Stimulated activated CD4-positive, alpha-beta T cell treated with anti-CD3 and anti-CD28 coated beads, Interleukin-2, amount 100 ng/mL, for 48 hours (primary cell): ENCODE data around the gene PDE6C.
"Not testable (repeated sequence)": the region's sequence is repeated elsewhere in the genome, so short reads cannot be mapped to it uniquely, and the experiment has no call there.

Experiments
- DNase-seq, 2 donors: peaks; one replicate each; pipeline ENCODE4 v3.0.0-alpha.2; 2020

The PDE6C gene

DNA sequence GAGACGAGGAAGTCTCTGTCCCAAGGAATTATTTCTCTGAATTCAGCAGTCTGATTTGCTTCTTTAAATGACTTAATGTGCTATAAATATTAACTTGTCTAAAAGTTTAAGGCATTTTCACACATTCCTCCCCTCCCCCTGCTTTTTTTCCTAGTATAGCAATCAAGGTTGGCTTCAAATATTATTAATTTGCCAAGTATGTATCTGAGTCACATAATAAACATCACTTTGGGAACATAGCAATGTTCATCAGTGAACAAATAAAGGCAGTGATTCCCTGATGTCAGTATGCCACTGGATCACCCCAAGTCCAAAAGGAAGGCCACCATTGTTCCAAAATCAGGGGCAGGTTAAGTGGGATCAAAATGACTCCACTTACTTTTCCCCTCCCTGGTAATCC lies 40.5 kb downstream of the PDE6C start:
- DNase-seq: no peak

GRCh38 chr10:93654201-93654600 lies 41.9 kb downstream of the PDE6C start:
- DNase-seq: no peak

GRCh38 chr10:93656155-93656554 lies 43.8 kb downstream of the PDE6C start:
- DNase-seq: no peak

DNA sequence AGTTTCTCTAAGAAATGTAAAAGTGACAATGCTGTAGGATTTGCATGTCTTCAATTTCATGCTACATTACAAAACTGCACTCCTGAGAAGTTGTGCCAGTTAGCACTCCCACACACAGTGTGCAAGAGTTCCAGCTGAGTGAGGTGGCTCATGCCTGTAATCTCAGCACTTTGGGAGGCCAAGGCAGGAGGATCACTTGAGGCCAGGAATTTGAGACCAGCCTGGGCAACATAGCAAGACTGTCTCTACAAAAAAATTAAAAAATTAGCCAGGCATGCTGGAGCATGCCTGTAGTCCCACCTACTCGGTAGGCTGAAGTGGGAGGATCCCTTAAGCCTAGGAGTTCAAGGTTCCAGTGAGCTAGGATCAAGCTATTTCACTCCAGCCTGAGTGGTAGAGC lies 45.4 kb downstream of the PDE6C start:
- no peak for DNase-seq

DNA sequence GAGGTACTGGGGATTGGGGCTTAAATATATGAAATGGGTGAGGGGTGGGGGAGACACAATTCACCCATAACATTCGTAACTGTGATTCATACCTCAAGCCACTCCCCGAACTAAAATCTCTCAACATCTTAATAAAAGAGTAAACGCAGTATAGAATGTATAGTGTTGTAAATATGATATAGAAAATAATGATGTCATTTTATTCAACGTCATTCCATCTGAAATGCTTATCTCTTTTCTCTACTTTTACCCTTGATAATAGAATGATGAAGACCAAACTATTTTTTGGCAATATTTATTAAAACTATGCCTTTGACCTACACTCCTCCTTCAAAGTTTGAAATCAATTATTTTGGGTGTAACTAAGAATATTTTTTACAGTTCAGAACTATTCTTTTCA lies 53.7 kb downstream of the PDE6C start:
- no peak for DNase-seq

DNA sequence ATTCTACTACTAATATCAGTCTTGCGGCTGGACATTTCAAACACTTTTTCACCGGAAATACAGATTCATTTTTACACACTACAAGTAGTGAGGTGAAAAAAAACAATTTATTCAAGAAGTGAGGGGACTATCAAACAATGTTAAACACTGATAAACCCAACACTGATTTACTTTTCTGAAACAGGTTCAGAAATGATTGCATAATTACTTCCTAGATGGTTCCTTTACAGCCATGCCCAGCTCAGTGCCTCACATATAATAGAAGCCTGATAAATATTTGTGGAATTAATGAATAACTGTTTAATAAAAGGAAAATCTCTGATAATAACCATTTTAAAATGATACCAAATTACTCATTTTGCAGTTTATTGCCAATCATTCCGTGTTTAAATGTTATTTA lies 55.5 kb downstream of the PDE6C start:
- no peak for DNase-seq

DNA sequence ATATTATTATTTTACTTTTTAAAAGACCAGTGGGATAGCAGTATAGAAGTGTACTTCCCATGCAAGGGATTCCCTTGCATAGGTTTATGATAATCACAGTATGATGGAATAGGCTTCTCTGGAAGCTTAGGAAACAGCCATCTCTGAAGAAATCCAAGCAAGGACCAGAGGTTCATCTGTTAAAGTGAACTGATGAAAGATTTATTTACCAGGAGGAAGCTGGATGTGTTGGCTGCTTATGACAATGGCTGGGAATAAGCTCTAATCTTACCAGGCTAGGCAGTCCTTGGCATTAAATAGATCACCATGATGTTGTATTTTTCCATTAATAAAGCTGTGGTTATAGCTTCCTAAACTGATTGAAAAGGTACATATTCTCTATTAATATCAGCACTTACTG lies 58.0 kb downstream of the PDE6C start:
- no peak for DNase-seq

DNA sequence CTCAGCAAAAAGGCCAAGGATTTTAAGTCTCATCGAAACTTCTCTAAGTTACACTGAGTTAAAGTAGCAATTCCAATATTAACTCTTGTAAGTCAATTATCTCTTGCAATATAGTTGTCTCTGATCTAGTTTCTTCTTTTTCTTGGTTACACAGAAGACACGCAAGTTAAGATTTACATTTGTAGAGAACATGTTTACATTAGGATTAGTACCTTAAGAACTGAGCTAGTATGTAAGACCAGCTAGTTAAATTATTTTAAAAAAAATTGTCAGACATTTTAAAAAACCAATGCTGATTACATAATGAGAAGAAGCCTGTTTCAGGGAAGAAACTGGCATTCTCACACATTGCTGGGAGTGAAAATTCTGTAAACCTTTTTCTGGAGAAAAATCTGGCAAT lies 58.7 kb downstream of the PDE6C start:
- no peak for DNase-seq

DNA sequence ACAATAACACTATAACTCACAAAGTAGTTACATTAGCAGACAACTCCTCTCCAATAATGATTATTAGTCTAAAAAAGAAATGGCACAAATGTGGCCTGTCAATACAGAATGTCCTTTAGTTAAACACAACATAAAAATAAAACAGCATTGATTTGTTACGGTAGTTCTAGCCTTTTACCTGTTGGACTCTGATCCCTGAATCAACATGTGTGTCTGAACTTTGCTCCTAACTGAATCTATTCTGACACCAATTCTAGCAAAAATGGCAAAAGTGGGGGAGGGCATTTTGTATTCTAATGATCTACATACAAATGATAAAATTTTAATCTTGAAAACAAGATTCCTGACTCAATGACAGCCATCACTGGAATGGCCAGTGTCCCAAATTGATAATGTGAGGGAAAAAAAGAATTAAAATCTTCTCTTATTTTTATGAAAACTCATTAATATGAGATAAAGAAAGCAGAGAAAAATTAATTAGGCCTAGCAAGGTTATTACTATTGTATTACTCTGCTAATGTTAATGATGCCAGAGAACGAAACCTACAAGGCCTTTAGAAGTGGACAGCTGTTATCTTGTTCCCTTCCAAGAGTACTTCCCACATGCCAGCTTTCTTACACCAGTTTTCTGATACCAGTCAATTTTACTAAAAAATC lies 59.8 kb downstream of the PDE6C start:
- no peak for DNase-seq

GRCh38 chr10:93672890-93673289 lies 60.6 kb downstream of the PDE6C start:
- no peak for DNase-seq

DNA sequence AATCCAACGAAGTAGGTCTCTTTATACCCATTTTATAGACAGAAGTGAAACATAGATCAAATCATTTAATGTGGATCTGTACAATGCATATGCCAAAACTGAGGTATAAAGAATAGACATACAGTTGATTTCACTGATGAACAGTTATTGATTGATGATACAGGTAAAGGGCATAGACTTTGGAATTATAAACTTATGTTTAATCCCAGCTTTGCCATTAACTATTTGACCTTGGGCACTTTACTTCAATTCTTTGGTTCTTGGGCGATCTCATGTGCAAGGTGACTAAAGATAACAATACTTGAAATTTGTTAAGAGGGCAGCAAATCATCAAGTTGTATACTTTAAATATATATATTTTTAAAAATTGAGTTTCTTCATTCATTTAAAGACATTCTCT lies 61.5 kb downstream of the PDE6C start:
- no peak for DNase-seq

- DNase-seq: no peak
Observed at GRCh38 chr10:93678386-93678785, 66.0 kb downstream of the PDE6C start.

DNA sequence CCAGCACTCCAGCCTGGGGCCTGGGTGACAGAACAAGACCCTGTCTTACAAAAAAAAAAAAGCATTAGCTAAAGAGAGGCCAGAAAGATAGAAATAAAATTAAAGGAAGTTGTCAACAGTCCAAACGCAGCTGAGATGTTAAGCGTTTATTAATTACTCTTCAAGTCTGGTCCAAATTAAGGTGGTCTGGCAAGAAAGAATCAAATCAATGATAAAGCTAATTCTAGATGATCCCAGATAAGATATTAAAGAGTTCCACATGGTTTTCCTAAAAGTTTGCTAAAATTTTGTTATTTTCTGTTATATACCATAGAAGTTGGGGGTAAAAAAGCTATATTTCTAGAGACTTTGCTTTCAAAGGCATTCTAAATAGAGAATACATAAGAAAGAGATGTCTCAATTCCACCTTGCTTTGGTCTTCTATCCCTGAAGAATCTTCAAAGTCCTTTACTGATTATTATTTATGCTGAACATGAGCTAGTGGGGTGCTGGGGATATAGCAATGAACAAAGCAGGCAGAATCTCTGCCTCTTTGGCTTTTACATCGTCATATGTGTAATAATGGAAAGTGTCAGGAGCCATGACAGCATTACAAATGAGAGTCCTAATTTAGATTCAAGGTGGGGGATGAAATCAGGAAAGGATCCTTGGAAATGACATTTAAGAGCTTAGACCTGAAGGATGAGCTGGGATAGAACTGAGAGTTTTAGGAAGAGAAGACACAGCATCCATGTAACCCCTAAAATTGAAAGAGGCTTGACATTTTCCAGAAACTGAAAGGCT lies 66.7 kb downstream of the PDE6C start:
- DNase-seq: no peak

DNA sequence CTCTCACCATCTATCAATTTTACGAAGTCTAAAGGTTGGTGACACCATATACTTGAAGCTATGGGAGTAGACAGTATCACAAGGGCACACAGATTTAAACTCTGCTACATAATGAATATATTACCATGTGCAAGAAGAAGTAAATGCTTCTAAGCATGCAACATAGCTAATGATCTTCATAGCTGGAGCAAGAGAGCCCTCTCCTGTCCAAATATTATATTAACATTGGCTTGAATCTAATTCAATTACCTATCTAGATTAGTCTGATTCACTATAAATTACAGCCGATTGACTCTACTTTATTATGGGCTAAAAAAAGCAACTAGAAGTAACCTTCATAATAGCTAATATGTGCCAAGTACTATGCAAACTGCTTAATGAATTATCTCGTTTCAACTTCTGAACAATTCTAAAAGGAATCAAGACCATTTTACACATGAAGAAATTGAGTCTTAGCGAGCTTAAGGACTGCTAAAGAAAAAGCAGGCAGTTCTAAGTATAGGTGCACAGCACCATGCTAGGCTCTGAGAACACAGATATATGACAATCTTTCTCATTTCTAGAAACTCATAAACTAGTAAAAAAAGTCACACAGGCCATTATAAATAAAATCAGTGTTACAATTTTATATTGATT lies 68.2 kb downstream of the PDE6C start:
- no peak for DNase-seq

GRCh38 chr10:93687737-93688136 lies 75.4 kb downstream of the PDE6C start:
- no peak for DNase-seq

GRCh38 chr10:93695740-93696139 lies 83.4 kb downstream of the PDE6C start:
- no peak for DNase-seq

GRCh38 chr10:93696582-93696981 lies 84.2 kb downstream of the PDE6C start:
- DNase-seq: not testable (repeated sequence)

DNA sequence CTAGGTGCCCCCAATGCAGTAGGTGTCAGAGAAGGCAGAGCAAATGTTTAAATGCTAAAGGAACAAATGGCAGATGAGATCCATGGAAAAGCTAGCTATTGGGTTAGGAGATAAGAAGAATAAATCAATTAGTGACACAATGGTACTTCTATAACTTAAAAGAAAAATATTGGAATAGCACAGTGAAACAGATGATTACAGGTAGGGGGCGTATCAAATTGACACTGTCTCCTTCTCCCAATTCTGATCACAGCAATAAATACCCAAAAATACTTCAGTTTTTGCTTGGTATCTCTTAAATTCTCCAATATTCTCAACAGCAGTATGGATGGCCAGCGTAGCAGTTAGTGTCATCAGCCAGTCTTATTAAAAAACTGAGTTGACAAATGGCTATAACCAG lies 84.9 kb downstream of the PDE6C start:
- no peak for DNase-seq

DNA sequence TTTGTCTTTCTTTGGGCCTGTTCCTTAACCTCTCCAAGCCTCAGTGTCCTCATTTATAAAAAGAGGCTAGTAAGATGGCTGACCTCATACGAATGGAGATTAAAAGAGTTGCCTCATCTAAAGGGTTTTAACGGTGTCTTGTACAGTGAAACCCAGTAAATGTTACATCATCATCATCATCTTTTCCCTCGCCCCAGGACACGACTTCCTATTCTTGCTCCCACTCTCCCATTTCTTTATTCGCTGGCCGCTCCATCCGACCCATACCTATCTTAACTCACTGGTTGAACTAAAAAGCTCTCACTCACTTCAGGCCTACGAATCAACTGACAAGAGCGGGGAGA lies 89.5 kb downstream of the PDE6C start:
- DNase-seq: no peak

DNA sequence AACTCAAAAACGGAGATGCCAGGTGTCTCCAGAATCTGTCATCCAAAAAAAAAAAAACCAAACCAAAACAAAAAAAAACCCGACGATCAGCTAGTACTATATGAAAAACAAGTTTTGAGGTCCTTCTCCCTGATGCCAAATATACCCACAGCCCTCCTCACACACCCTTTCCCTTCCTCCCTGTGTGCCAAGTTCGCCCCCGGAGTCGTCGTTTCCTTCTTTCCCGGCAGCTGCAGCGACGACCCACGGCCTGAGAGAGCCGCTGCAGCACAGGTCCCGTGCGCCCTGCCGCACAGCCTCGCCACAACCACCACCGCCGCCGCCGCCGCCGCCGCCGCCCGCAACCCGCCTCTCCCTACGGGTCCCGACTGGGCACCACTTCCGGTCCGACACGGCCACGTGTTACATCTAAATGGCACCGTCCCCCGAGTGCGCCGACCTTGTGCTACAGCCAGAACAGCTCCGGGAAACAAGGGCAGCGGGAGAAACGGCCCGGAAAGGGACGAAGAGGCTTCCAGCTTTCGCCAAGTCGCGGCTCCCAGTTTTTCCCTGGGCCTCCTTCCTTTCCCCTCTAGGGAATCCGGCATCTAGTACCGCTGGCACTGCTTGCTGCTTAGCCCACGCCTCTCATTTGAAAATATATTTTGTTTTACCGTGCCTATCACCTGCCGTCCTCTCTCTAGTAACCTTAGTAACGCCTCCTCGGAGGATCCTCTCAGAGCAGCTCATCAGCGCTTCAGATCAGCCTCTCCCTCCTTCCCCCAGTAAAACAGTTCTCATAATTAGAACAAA lies 90.1 kb downstream of the PDE6C start, which contains the start of gene FRA10AC1:
Gene FRA10AC1 (minus strand): TSS at position 383 of the 792 bp plus-strand sequence. CDS start 2,486 bp downstream, outside the sequence.
- DNase-seq: peak; percentile 92

- DNase-seq: peak in 1 of 2 donors; percentile 1
Observed at GRCh38 chr10:93703066-93703465, 90.7 kb downstream of the PDE6C start.

- DNase-seq: no peak
Observed at GRCh38 chr10:93703841-93704240, 91.5 kb downstream of the PDE6C start.

DNA sequence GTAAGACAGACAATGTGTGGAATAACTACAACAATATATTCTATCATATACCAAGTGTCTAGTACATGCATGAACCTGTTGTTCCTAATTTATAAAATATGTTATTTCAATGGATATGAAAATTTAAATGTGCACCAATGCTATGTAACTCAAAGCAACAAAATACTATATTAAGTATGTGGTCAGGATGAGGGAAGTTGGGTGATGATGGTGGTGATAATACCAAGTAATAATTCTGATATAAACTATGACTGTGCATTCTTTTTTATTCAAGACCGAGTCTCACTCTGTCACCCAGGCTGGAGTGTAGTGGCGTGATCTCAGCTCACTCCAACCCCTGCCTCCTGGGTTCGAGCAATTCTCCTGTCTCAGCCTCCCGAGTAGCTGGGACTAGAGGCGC lies 92.1 kb downstream of the PDE6C start:
- DNase-seq: no peak
